IPS DF 6.9 (cell line): ENCODE results near the gene WDR55.
"Not testable (repeated sequence)": the region's sequence is repeated elsewhere in the genome, so short reads cannot be mapped to it uniquely, and the experiment has no call there.

Experiments used
- DNase-seq: peaks from one replicate; pipeline ENCODE4 v3.0.0-alpha.2; 2013; ENCODE audit warnings: low read depth, low spot score
- H3K27ac ChIP-seq: one replicate; pipeline ENCODE4 v1.5.1; 2013; ENCODE audit warnings: low read length, control low read depth
- H3K27me3 ChIP-seq: 2 replicates; pipeline ENCODE4 v1.6.1; 2013; ENCODE audit warnings: mild to moderate bottlenecking, low read length; ENCODE audit not compliant: control insufficient read depth, insufficient read depth
- H3K36me3 ChIP-seq: 2 replicates; pipeline ENCODE4 v1.6.1; 2013; ENCODE audit warnings: low read length; ENCODE audit not compliant: control insufficient read depth, insufficient read depth
- H3K4me1 ChIP-seq: 2 replicates; pipeline ENCODE4 v1.6.1; 2013; ENCODE audit warnings: low read length; ENCODE audit not compliant: control insufficient read depth, insufficient read depth
- H3K4me3 ChIP-seq: 2 replicates; pipeline ENCODE4 v1.5.1; 2013; ENCODE audit warnings: mild to moderate bottlenecking, low read length
- H3K9me3 ChIP-seq: 2 replicates; pipeline ENCODE4 v1.6.1; 2013; ENCODE audit warnings: low read length, inconsistent platforms; ENCODE audit not compliant: control insufficient read depth, insufficient read depth
- WGBS: extraction: QIAGEN DNeasy Blood & Tissue Kit; methylation state at CpG from one replicate; pipeline ENCODE4 v1.1.7; 2013; ENCODE audit warnings: mixed read lengths, missing lambda C conversion rate; ENCODE audit not compliant: insufficient read length, insufficient coverage; 5-methylcytosine and 5-hydroxymethylcytosine counted together

WDR55 gene

DNA sequence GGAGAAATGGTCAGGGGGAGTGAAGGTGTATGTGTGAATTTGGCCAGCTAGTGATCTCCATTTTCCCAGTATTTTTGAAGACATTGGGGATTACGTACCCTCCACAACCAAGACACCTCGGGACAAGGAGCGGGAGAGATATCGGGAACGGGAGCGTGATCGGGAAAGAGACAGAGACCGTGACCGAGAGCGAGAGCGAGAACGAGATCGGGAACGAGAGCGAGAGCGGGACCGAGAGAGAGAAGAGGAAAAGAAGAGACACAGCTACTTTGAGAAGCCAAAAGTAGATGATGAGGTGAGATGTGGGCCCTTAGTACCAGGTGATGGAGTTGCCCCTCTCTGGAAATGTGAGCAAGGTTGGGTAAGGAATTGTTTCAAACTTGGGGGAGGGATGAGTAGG lies 5.8 kb upstream of the WDR55 start:
- H3K27ac ChIP-seq: no peak overlapping the region
- no peaks in the 10 kb centered on the region for H3K27me3 ChIP-seq
- no peaks in the 10 kb centered on the region for H3K4me1 ChIP-seq
- H3K9me3 ChIP-seq: no peaks in the 10 kb centered on the region
- H3K36me3 ChIP-seq: peaks cover 28% of the 10 kb centered on the region; the same call in 1 of the 2 replicates
- no peak for DNase-seq
- 100% methylated on average over 12 of the region's 17 CpGs for WGBS
- H3K4me3 ChIP-seq: no peak overlapping the region

DNA sequence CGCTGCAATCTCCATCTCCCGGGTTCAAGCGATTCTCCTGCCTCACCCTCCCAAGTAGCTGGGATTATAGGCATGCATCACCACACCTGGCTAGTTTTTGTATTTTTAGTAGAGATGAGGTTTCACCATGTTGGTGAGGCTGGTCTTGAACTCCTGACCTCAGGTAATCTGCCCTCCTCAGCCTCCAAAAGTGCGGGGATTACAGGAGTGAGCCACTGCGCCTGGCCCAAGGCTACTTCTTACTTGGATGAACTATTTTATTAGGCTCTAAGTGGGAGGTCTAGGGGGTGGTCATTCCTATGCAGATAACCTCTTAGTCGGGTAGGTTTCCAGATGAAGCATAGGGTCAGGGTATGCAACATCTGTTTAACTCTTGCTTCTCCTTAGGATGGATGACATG lies 4.3 kb upstream of the WDR55 start:
- no CpG with 5 or more reads among the region's 6 CpGs for WGBS
- H3K27me3 ChIP-seq, DNase-seq, H3K9me3 ChIP-seq, H3K27ac ChIP-seq, H3K4me3 ChIP-seq, H3K4me1 ChIP-seq: not testable (repeated sequence)
- peaks cover 23% of the 10 kb centered on the region; the same call in 1 of the 2 replicates for H3K36me3 ChIP-seq

DNA sequence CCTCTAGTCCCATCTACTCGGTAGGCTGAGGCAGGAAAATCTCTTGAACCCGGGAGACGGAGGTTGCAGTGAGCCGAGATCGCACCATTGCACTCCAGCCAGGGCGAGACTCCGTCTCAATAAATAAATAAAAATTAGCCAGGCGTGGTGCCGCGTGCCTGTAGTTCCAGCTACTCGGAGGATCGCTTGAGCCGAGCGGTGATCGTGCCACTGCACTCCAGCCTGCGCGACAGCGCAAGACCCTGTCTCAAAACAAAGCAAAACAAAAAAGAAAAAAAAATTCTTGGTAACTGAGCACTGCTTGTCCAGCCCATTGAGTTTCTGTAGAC lies 710 bp upstream of the WDR55 start:
- H3K27me3 ChIP-seq: no peaks in the 10 kb centered on the region
- H3K36me3 ChIP-seq: peaks cover 17% of the 10 kb centered on the region; the same call in 1 of the 2 replicates
- no peaks in the 10 kb centered on the region for H3K4me1 ChIP-seq
- H3K9me3 ChIP-seq: no peaks in the 10 kb centered on the region
- DNase-seq: no peak
- peak overlapping the region; percentile 86 for H3K4me3 ChIP-seq
- WGBS: no CpG with 5 or more reads among the region's 18 CpGs
- no peak overlapping the region for H3K27ac ChIP-seq

DNA sequence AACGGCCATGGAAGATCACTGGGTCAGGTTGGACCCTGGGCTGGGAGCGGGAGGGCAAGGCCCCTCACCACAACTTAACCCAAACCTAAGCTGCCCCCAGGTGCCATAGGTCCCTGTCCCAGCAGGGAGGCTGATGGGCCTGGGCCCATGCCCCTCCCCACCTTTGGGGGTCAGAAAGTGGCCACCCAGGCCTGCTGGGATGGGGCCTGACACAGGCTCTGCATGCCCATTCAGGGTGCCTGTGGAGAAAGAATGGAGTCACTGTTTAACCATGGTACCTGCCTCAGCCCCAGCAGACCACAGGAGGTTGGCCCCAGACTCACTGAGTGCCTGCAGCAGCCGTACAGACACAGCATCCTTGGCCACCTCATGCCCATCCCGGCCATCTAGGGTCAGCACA lies 6.3 kb downstream of the WDR55 start:
- not testable (repeated sequence) for H3K9me3 ChIP-seq, H3K27ac ChIP-seq, H3K27me3 ChIP-seq, H3K4me3 ChIP-seq, DNase-seq, H3K4me1 ChIP-seq
- H3K36me3 ChIP-seq: peaks cover 26% of the 10 kb centered on the region
- no CpG with 5 or more reads among the region's 4 CpGs for WGBS

DNA sequence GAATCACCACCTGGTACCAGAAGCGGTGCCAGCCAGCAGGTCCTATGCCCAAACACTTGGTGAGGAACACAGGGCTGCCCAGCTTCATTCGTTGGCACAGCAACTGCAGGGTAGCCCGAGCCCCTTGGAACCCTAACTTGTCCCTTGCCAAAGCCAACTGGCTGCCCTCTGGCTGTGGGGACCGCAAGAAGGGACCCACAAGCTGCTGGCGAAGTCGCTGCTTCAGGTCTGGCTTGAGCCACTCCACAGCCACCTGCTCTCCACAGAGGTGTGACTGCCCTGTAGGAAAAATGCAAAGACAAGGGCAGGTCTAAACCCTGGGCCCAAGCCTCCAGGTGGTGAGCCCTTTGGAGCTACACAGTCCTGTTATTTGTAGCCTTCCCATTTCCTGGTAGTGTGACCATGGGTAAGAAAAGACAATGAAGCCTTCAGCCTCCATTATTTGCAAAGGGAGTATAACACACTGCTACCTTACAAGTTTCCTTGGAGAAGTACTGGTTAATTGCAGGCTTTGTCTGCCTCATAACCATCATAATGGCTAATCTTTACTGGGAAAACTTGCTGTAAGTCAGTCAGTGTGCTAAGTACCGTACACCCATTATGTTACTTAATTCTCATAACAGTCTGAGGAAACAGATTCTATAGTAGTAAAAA lies 6.9 kb downstream of the WDR55 start:
- DNase-seq: no peak
- WGBS: no CpG with 5 or more reads among the region's 7 CpGs
- Histone ChIP-seq H3K4me1 (no peaks in the 10 kb centered on the region), H3K9me3 (no peaks in the 10 kb centered on the region), H3K27ac (no peak overlapping the region), H3K27me3 (no peaks in the 10 kb centered on the region), H3K36me3 (peaks cover 28% of the 10 kb centered on the region), H3K4me3 (no peak overlapping the region)

DNA sequence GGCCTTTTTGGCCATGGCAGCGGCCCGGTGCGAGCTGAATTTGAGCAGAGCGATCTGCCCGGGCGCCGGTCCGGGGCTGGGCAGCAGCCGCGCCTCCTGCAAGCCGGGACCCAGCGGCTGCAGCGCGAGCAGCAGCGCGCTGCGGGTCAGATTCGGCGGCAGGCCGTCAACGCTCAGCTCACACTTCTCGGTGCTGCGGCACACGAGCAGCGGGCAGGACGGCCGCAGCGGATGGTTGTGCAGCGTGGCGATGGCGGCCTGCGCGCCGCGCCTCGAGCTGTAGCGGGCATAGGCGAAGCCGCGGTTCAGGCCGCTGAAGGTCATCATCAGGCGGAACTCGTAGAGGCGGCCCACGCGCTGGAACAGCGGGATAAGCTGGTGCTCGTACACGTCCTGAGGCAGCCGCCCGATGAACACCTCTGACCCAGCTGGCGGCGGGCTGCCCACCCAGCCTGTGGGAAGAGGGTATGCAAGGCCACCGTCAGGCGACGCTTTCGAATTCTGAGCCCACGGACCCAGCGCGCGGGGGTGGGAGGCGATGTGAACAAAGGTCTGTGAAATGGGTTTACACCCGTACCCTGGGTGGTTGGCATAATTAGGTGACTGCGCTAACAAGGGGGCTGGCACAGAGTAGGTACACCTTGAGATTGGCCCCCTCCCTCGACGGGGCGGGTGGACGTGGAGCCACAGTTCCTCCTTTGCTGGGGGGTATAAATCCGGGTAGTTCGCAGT lies 7.9 kb downstream of the WDR55 start:
- Histone ChIP-seq H3K36me3 (peaks cover 36% of the 10 kb centered on the region), H3K27ac (no peak overlapping the region), H3K27me3 (no peaks in the 10 kb centered on the region), H3K4me3 (no peak overlapping the region), H3K9me3 (no peaks in the 10 kb centered on the region), H3K4me1 (no peaks in the 10 kb centered on the region)
- WGBS: no CpG with 5 or more reads among the region's 70 CpGs
- DNase-seq: no peak

DNA sequence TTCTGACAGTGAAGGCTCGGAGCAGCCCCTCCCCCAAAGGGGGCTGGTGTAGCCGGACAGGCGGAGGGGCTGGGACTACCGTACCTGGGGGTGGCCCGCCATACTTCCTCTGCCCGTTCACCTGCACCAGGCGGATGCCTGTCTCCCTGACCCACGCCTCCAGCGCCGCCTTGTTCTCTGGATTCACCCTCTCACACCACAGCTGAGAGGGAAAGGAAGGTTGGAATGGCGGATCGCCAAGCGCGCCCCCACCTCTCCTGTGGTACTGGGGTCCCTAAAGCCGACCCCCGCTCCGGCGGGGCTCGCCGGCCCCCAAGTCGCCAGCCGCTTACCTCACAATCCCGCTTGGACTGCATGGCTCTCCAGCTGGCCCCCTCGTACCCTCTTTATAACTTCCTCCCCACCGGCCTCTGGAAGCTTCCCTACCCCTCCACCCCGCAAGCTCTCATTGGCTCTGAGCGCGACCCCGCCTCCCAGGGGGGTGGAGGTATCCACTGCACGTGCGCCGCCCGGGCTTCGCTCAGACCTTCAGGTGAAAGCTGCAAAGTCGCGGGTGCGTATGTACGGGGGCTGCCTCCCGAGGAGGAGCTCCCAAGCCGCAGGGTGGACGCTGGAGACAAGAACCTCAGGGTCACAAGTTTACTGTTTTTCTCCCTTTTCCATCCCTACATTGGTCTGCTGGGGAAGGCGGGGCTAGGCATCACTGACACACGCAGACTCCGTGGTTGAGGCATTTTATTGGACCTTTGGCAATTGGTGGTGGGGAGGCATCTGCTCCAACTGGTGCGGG lies 8.7 kb downstream of the WDR55 start, which contains the start of gene DND1:
TSS of gene DND1 (minus strand) at position 390 of the 790 bp plus-strand sequence. CDS start at position 356, 34 bp downstream.
- H3K36me3 ChIP-seq: peaks cover 35% of the 10 kb centered on the region
- no peaks in the 10 kb centered on the region for H3K9me3 ChIP-seq
- H3K4me3 ChIP-seq: no peak within 1 kb of the TSS
- no peaks in the 10 kb centered on the region for H3K4me1 ChIP-seq
- H3K27me3 ChIP-seq: no peaks in the 10 kb centered on the region
- no peak for DNase-seq
- no peak within 1 kb of the TSS for H3K27ac ChIP-seq
- no CpG with 5 or more reads among the region's 45 CpGs for WGBS

DNA sequence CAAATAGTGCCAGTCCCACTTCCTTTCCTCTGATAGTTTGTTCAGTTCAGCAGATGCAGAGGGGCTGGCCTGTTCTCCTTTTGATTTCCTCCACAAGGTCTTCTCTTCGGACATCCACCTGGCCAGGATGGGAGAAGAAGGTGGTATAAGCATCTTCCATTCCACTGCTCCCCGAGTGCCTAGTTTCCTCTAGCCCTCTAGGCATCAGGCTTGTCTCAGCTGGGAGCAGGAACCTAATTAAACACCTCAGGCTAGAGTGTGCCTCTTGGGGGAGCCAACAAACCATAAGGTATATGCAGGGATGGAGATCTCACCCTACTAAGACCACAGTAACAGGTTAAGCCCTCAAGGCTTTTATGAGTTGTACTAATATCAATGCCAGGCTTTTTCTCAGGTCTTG lies 9.5 kb downstream of the WDR55 start:
- DNase-seq: no peak
- Histone ChIP-seq H3K27ac (no peak overlapping the region), H3K27me3 (no peaks in the 10 kb centered on the region), H3K4me1 (no peaks in the 10 kb centered on the region), H3K9me3 (no peaks in the 10 kb centered on the region), H3K4me3 (no peak overlapping the region), H3K36me3 (peaks cover 27% of the 10 kb centered on the region)
- WGBS: no CpG with 5 or more reads among the region's 2 CpGs

DNA sequence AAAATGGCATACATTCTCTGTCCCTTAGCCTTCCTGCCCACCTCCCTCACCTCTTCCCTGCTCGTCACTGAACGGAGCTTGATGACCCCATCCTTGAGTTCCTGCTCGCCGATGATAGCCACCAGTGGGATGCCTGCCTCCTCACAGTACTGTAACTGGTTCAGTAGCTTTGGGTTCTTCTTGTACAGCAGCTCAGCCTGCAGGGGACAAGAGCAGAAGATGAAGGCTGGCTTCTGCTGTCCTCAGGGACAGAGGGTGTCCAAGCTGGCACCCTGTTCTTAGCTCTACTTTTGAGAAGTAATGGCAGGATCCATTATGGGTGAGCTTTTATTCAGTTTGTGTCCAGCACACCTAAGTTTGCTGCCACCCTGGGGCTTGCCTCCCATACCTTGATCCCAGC lies 9.9 kb downstream of the WDR55 start:
- H3K4me1 ChIP-seq: no peaks in the 10 kb centered on the region
- no peak overlapping the region for H3K4me3 ChIP-seq
- H3K9me3 ChIP-seq: no peaks in the 10 kb centered on the region
- H3K36me3 ChIP-seq: peaks cover 23% of the 10 kb centered on the region
- no peak overlapping the region for H3K27ac ChIP-seq
- no peaks in the 10 kb centered on the region for H3K27me3 ChIP-seq
- no peak for DNase-seq
- WGBS: no CpG with 5 or more reads among the region's 4 CpGs

DNA sequence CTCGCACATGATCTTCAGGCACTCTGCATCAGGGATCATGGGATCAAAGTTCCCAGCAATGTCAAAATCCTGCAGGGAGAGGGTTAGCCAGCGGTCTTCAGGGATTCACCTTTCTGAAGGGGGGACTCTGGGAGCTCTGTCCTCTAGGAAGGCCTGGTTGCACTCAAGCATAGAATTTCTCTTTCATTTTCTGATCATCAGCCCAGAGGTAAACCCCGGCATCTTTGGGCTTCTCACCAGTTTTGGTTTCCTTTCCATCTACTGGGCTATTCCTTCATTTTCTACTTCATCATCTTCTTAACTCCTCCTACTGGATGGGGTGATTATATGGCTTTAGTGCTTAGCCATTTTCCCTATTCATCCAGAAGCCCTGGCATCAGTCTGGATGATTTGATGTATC lies 13.2 kb downstream of the WDR55 start:
- WGBS: no CpG with 5 or more reads among the region's 3 CpGs
- peaks cover 27% of the 10 kb centered on the region for H3K36me3 ChIP-seq
- no peak overlapping the region for H3K4me3 ChIP-seq

More for the DNA sequence above, 13.2 kb downstream of the WDR55 start:
- H3K27me3 ChIP-seq: no peaks in the 10 kb centered on the region
- no peaks in the 10 kb centered on the region for H3K9me3 ChIP-seq
- no peak for DNase-seq
- H3K4me1 ChIP-seq: no peaks in the 10 kb centered on the region
- H3K27ac ChIP-seq: no peak overlapping the region
